GM18502 (cell line): ENCODE data around the gene CACNA1B.

ENCODE experiments used
- ATAC-seq: cut with Tn5 transposase; IDR thresholded peaks from one replicate; pipeline ENCODE4 v1.9.1; 2021; ENCODE audit warnings: mild to moderate bottlenecking; ENCODE audit not compliant: unreplicated experiment, poor library complexity

Gene CACNA1B

DNA sequence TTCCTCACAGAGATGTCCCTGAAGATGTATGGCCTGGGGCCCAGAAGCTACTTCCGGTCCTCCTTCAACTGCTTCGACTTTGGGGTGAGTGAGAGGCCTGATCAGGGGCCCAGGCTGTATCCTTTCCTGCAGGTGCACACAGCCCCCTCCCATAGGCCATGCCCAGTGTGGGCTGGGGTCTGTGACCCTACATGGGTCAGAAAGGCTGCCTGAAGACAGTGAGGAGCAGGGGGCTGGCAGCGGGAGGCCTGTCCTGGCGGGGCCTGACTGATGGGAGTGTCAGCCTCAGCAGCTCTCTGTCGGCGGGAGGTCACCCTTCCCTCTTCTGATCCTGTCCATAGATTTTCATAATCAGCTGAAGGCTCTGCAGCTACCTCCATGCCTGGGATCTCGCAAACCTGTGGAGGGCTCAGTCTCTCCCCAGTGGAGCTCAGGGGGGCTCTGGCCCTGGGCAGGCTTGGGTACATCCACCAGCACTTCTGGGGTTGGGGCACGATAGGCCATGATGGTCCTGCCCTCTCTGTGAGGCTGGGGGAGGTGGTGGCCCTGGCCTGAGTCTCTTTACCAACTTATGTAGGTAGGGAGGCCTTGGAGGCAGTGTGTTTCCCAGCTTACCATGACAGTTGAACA is 98.5 kb downstream of the CACNA1B start:
- ATAC-seq: no peak

- ATAC-seq: no peak
These were observed 100.1 kb downstream of the CACNA1B start for GRCh38 chr9:137977571-137978261.

GRCh38 chr9:137978262-137978714 is 100.7 kb downstream of the CACNA1B start:
- ATAC-seq: no peak

DNA sequence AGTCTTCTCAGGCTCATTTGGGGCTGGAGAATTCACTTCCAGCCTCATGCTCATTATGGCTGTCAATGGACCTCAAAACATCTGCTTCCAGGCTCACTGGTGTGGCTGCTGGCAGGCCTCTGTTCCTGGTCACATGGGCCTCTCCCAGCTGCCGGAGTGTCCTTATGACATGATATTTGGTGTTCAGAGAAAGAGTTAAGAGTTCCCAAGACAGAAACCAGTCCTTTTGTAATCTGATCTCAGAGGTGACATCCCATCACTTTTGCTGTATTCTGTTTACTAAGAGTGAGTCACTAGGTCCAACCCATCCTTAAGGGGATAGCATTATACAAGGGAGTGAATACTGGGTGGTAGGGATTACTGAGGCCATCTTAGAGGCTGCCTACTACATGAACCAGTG is 104.6 kb downstream of the CACNA1B start:
- no peak for ATAC-seq

- no peak for ATAC-seq
These were observed 106.4 kb downstream of the CACNA1B start for GRCh38 chr9:137984005-137984404.

DNA sequence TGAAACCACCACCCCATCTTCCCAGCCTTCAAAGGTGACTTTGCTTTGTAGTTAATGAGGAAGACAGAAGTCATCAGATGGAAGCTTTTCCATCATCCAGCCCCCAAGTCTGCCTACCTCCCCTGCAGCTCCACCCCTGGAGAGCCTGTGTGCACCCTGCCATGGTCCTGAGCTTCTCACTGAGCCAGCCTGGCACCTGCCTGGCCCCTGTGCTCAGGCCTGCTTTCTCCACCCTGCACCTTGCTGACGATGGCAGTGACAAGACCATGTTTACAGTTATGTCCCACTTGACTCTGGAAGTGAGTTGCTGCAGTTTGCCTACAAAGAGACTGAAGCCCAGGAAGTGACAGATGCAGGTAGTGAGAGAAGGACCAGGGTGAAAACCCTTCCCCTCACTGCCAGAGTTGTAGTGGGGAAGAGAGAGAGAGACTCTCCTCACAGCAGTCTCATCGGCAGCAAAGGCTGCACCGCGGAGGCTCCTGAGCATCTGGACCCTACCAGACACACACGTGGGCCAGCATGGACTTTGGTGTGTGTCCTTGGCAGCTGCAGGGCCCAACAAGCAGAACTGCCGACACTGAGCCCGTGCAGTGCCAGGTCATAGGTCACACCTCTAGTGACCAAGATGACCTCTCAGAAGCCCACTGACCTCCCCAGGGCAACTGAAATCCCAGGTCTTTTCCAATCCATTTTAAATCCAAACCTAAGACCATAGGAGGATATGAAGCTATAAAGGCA is 107.1 kb downstream of the CACNA1B start:
- no peak for ATAC-seq

- no peak for ATAC-seq
These were observed 108.1 kb downstream of the CACNA1B start for GRCh38 chr9:137985637-137986071.

DNA sequence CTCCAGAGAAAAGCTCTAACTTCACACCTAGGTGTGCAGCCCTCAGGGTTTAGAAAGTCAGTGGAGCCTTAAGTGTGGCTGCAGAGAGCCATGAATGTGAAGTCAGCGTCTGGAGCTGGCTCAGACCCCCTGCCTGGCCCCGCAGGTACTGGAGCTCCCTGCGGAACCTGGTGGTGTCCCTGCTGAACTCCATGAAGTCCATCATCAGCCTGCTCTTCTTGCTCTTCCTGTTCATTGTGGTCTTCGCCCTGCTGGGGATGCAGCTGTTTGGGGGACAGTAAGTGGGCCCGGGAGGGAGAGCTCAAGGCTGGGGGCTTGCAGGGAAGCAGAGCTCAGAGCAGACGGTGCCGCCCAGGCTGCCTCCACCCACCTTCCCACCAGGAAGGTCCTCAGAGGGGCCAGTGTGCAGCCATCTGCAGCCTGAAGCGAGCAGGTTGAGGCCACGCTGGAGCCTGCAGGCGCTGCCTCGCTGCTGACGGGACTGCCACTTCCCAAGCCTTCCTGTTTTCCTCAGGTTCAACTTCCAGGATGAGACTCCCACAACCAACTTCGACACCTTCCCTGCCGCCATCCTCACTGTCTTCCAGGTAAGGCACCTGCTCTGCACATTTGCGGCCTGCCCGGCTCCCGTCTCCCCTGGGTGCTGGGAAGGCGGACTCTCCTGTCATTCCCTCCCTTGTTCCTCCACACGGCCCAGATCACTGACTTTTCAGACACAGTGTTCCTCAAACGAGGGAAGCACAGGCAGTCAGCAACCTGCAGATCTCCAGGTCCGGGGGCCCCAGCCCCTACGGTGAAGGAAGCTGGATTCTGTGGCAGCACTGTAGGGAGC is 108.9 kb downstream of the CACNA1B start:
- ATAC-seq: no peak

GRCh38 chr9:137987244-137988030 is 109.9 kb downstream of the CACNA1B start:
- ATAC-seq: no peak

- no peak for ATAC-seq
These were observed 110.5 kb downstream of the CACNA1B start for GRCh38 chr9:137988051-137988450.

DNA sequence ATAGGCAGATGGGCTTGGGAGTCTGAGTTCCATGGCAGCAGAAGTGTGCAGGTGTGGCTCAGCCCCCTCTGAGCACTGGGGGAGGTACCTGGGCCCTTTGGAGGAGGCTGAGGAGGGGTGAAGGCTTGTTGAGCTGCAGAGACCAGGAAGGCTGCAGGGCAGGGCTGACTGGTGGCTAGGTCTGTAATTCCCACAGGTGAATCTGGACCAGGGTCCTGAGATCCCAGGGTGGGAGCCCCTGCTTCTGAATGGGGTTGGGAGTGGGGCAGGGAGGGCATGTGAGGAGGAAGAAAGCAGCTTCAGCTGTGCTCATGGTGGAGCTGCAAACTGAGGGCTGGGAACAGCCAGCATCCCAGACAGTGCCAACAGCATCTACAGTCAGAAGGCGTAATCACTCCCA is 111.1 kb downstream of the CACNA1B start:
- no peak for ATAC-seq

DNA sequence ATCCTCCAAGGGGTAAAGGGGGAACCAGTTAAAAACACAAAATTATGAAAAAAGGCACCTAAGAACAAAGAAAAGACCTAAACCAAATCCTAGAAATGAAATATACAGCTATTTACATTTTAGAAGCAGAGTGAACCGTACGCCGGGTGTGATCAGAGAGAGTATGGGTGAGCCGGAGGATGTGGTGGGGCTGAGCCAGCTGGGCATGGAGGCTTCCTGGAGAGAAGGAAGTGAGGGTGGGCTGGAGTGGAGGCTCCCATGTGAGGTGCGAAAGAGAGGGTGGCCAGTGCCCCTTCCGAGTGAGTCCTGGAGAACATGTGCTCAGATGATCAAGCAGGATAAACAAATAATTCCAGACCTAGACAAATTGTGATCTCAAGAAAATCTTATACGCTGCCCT is 111.6 kb downstream of the CACNA1B start:
- ATAC-seq: no peak

DNA sequence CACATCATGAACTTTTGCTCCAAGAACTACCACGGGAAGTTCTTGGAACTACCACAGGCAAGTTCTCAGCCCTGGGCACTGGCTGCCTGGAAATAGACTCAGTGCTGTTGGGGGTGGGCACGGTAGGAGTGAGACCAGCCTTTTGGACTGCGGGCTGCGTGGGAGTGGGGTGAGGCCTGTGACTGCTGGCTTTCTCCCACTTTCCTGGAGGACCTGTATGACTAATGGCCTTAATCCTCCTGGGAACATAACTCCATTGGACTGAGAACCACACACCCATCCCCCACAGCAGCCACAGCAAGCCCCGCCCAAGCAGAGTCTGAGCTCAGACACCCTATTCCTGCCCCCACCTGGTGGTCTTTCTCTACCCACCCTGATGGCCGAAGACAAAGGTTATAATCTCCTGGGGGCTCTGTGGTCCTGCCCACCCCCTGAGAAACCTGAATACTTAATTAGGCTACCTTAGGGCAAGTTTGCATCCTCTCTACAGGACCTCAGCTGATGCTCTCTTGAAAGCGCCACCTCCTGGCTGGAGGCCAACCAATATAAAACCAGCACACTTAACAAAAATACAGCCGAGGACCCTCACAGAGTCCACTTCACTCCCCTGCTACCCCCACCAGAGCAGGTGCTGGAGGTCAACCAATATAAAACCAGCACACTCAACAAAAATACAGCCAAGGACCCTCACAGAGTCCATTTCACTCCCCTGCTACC is 112.6 kb downstream of the CACNA1B start:
- no peak for ATAC-seq

DNA sequence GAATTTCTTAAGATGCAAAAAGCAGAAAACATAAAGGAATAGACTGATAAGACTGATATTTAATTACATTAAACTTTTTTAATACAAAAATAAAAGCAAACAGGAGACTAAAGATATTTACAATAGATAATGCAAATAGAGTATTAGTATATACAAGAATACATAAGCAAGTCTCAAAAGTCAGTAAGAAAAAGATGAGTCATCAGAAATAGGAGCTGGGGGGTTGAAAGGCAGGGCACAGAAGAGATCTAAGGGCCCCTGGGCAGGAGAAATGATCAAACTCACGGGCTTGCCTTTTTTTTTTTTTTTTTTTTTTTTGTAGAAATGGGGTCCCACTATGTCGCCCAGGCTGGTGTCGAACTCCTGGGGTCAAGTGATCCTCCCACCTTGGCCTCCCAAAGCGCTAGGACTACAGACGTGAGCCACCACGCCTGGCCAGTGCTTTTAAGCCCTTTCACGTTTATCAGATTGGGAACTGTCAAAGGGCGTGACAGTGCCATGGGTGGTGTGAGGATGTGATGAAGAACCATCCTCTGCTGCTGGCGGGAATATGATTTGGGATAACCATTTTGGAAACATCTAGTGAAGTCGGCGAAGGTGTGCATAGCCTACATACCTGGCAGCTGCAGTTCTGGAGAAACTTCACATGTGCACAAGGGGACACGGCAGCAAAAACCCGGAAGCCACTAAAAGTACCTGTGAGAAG is 126.1 kb downstream of the CACNA1B start:
- ATAC-seq: no peak

GRCh38 chr9:138006576-138007233 is 129.1 kb downstream of the CACNA1B start:
- no peak for ATAC-seq

GRCh38 chr9:138007566-138007917 is 130.0 kb downstream of the CACNA1B start:
- no peak for ATAC-seq

DNA sequence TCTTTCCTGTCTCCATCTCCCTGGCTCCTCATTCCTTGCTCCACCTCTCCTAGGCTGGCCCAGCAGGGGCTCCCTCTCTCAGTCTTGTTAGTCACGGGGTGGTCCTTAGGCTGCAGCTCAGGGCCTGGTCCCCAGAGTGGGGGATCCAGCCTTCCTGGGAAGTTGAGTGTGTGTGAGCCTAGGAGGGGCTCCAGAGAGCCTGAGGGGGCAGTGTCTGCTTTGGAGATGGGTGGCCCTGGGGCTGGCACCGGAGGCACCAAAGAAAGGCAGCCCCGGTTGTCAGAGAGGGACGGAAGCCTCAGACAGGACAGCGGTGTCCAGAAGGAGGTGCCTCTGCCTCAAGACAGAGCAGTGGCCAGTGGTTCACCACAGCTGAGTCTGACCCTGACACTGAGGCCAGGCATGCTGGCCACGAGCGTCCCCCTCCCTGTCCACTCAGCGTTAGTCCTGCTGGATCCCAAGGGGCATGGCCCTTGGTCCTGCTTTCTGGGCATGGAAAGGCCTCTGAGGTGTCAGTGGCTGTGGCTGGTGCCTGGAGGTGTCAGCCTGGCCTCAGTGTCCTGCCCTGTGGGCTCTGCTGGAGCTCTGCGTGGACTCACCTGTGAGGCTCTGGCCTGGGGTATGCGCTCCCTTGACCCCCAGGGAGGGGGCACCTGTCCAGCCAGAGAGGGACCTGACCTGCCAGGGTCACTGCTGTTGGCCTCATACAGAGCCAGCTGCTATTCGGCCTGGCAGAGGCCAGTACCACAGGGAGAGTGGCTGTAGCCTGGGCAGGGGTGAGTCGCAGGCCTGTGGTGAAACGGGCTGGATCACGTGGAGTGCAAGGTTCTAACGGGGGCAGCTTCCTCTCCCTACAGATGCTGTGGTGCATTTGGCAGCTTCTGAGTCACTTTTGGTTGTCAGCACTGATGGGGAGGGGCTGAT is 130.6 kb downstream of the CACNA1B start:
- no peak for ATAC-seq
